ENCODE results near the gene FDX1.

Gene FDX1

DNA sequence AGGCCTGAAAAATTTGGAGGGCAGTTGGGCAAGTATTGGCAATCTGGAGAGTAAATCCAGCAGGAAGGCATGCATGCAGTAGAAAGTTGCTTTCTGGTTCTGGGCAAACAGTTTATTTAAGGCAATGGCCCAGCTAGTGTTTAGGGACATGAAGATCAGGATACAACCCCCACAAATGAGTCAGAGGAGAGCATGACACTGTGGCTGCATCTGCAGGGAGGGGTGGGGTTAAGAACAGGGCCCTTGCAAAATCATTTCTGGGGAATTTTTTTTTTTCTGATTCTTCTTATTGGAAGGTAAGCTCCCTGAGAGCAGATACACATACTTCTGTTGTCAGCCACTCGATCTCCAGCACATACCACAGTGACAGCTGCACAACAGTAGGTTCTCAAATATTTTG, 61.1 kb downstream of the FDX1 start:
- no peak overlapping the region for H3K4me3 ChIP-seq (ENCODE audit: low read depth, low read length)
- peak; percentile 92 for DNase-seq (ENCODE audit: low read depth)
- TF ChIP-seq POLR2A (IDR thresholded peaks at IDR 0.05; ENCODE audit: extremely low read depth, insufficient read length) (no peak), MYC (IDR thresholded peaks at IDR 0.05; ENCODE audit: low read depth, low read length) (no peak; the same call in 1 of the 2 replicates)
- TF ChIP-seq, protein P1, sequence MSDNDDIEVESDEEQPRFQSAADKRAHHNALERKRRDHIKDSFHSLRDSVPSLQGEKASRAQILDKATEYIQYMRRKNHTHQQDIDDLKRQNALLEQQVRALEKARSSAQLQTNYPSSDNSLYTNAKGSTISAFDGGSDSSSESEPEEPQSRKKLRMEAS (IDR thresholded peaks at IDR 0.05; ENCODE audit: low read depth, low read length), result no peak; the same call in 1 of the 2 replicates
- TF ChIP-seq, protein P2, sequence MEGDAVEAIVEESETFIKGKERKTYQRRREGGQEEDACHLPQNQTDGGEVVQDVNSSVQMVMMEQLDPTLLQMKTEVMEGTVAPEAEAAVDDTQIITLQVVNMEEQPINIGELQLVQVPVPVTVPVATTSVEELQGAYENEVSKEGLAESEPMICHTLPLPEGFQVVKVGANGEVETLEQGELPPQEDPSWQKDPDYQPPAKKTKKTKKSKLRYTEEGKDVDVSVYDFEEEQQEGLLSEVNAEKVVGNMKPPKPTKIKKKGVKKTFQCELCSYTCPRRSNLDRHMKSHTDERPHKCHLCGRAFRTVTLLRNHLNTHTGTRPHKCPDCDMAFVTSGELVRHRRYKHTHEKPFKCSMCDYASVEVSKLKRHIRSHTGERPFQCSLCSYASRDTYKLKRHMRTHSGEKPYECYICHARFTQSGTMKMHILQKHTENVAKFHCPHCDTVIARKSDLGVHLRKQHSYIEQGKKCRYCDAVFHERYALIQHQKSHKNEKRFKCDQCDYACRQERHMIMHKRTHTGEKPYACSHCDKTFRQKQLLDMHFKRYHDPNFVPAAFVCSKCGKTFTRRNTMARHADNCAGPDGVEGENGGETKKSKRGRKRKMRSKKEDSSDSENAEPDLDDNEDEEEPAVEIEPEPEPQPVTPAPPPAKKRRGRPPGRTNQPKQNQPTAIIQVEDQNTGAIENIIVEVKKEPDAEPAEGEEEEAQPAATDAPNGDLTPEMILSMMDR (IDR thresholded peaks at IDR 0.05; ENCODE audit: low read depth, low read length), result no peak

DNA sequence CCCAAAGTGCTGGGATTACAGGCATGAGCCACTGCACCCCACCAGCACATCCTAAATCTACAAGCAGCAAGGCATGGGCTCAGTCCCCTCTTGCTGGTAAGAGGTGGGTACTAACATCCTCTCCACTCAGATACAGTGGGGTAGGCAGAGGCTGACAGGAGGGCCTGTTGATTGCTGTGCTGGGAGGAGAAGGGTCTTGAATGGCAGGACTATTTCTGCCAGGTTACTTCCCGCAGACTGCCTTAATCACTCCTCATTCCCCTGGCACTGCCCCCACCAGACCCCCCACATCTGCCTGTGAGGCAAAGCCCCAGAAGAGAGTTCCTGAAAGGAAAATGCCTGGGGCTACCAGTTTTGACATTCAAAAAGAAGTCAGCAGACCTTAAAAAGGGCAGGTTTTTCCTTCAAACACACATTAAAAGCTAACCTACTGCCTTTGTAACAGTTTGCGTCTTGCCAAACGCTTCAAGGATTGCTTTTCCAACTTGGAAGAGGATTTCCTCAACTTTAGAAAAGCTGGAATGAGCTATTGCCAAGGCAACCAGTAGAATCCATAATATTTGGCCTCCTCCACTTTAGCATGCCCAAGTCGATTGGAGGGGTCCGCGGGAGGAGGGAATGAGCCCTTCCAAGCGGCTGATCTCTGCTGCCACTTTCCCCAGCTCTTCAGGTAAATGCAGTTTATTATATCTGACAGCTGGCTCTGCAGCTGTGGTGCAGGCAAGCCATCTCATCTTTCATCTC, 62.0 kb downstream of the FDX1 start:
- TF ChIP-seq, protein P1 (IDR thresholded peaks at IDR 0.05; ENCODE audit: low read depth, low read length), result no peak
- TF ChIP-seq MYC (IDR thresholded peaks at IDR 0.05; ENCODE audit: low read depth, low read length) (no peak), POLR2A (IDR thresholded peaks at IDR 0.05; ENCODE audit: extremely low read depth, insufficient read length) (no peak)
- TF ChIP-seq, protein P2 (IDR thresholded peaks at IDR 0.05; ENCODE audit: low read depth, low read length), result no peak
- DNase-seq (ENCODE audit: low read depth), result no peak
- H3K4me3 ChIP-seq (ENCODE audit: low read depth, low read length), result no peak overlapping the region

DNA sequence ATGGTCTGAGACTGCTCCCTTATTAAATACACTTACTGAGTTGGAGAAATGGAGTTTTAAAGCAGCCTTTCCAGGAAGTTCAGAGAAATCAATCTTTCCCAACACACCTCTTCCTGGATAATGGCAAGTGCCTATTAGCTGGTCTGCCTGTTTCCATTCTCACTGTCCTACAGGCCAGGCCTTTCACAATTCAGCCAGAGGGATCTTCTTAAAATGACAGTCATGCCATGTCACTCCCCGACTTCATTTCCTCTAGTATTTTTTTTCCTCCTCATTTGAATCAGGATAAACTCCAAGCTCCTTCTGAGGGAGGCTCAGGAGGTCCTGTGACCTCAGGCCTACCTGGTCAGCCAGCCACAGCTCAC, 62.6 kb downstream of the FDX1 start:
- DNase-seq (ENCODE audit: low read depth), result no peak
- TF ChIP-seq, protein P2 (IDR thresholded peaks at IDR 0.05; ENCODE audit: low read depth, low read length), result no peak
- TF ChIP-seq MYC (IDR thresholded peaks at IDR 0.05; ENCODE audit: low read depth, low read length), result no peak
- TF ChIP-seq, protein P1 (IDR thresholded peaks at IDR 0.05; ENCODE audit: low read depth, low read length), result no peak
- no peak for TF ChIP-seq POLR2A (IDR thresholded peaks at IDR 0.05; ENCODE audit: extremely low read depth, insufficient read length)
- no peak overlapping the region for H3K4me3 ChIP-seq (ENCODE audit: low read depth, low read length)

DNA sequence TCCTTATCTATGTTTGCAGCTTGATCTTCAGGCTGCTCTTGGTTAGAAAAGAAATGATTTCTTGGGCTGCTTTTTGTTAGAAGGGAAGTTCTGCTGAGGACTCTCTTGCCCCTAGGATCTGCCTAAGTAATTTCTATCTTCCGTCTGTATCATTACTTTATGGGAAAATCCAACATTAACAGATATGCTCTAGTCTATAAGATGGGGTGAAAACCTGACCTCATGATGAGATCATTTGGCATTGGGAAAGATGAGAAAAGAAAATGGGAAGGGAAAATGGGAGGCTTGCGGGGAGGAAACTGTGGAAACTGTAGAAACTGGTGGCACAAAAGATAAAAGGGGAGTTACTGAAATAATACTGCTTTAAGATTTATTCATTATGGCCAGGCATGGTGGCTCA, 63.6 kb downstream of the FDX1 start:
- H3K4me3 ChIP-seq (ENCODE audit: low read depth, low read length), result no peak overlapping the region
- no peak for DNase-seq (ENCODE audit: low read depth)
- TF ChIP-seq, protein P1 (IDR thresholded peaks at IDR 0.05; ENCODE audit: low read depth, low read length), result no peak
- TF ChIP-seq, protein P2 (IDR thresholded peaks at IDR 0.05; ENCODE audit: low read depth, low read length), result no peak
- TF ChIP-seq MYC (IDR thresholded peaks at IDR 0.05; ENCODE audit: low read depth, low read length) (no peak), POLR2A (IDR thresholded peaks at IDR 0.05; ENCODE audit: extremely low read depth, insufficient read length) (no peak)

DNA sequence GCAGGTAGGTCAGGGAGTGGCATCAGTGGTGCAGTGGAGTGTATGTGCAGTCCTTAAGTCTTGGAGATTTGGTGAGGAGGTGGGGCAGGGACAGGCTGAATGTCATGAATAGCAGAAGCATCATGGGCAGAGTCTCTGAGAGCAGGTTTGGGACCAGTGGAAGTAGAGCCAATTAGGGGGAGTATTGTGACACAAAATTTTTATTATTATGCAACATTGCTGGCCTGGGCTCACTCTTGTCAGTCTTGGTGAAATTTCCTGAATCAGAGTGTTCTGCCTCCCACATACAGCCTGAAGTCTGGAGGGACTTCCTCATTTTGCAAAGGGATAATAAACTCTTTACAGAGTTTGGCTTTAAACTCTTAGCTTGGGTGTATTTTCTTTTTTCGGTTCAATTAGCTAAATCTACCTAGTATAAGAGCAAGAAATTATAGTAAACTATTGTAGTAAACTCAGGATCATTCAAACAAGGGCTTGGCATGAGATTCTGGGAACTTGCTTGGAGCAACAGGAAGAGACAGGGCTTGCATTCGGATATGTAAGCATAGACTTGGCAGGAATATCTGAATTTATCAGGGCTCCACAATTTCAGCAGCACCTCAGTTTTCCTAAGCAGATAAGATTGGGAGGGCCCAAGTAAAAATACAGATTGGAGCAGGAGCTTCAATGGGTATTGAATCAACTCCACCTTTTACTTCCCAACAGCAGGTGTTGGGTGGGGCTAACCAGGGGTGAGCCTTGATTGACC, 67.7 kb downstream of the FDX1 start:
- peak; percentile 94 for DNase-seq (ENCODE audit: low read depth)
- TF ChIP-seq, protein P2 (IDR thresholded peaks at IDR 0.05; ENCODE audit: low read depth, low read length), result no peak
- TF ChIP-seq, protein P1 (IDR thresholded peaks at IDR 0.05; ENCODE audit: low read depth, low read length), result peak; percentile 8; the same call in 1 of the 2 replicates
- TF ChIP-seq MYC (IDR thresholded peaks at IDR 0.05; ENCODE audit: low read depth, low read length), result peak; percentile 20; the same call in 1 of the 2 replicates

More for the DNA sequence above, 67.7 kb downstream of the FDX1 start:
- H3K4me3 ChIP-seq (ENCODE audit: low read depth, low read length), result no peak overlapping the region
